RWPE1 (cell line): ENCODE measurements around the gene RELL2.
A peak's percentile ranks its signal among the peaks of the same experiment; 100 is the strongest.

ENCODE experiments used
- CTCF ChIA-PET: fragments of 350-600 bp; sonication (Branson Sonifier 250); formaldehyde crosslinking; extraction: SDS; loops from one replicate; lab custom pipeline; 2021; lab: Yijun Ruan, JAX
- POLR2A ChIA-PET: fragments of 400-600 bp; formaldehyde crosslinking; extraction: SDS; loops from one replicate; lab custom pipeline; 2020; ENCODE audit warnings: antibody characterized with exemption; ENCODE audit not compliant: low non-redundant PET; lab: Yijun Ruan, JAX
- DNase-seq: peaks from one replicate; pipeline ENCODE4 v3.0.0; 2012; ENCODE audit warnings: low spot score
- H3K27ac ChIP-seq: fragments of 450-650 bp; 2 replicates; pipeline ENCODE4 v1.5.1; 2017
- CTCF ChIP-seq: fragments of 450-650 bp; conservative IDR thresholded peaks from 2 replicates; pipeline ENCODE4 v1.5.1; 2017; ENCODE audit warnings: low read depth, mild to moderate bottlenecking

The RELL2 gene

DNA sequence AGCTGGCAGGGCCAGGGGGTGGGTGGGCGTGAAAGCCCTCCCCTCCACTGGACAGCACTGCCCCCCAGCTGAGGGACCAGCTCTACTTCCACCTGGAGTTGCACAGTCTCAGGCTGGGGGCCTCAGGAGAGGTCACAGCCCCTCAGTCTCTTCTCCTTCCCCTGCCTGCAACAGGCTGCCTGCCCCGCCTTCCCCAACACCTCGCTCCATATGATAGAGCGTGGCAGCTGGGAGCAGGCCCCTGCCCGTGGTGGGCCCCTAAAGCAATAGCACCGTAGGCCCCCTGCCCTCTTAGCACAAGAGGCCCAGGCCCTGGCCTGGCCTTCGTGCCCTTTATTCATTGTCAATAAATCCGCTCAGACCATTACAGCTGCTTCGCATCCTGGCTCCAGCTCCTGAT, 3.9 kb downstream of the RELL2 start:
- ChIA-PET POLR2A (no interaction called here), CTCF (interaction anchor here (0.6 to 2.1 kb wide), 3 partner anchors 9 to 48 kb away, joined by 3 to 7 read pairs (median 6); partner anchors contain the start of gene DIAPH1)
- peak overlapping the region; percentile 9; the same call in 1 of the 2 replicates for H3K27ac ChIP-seq
- TF ChIP-seq CTCF = no peak
- no peak for DNase-seq

DNA sequence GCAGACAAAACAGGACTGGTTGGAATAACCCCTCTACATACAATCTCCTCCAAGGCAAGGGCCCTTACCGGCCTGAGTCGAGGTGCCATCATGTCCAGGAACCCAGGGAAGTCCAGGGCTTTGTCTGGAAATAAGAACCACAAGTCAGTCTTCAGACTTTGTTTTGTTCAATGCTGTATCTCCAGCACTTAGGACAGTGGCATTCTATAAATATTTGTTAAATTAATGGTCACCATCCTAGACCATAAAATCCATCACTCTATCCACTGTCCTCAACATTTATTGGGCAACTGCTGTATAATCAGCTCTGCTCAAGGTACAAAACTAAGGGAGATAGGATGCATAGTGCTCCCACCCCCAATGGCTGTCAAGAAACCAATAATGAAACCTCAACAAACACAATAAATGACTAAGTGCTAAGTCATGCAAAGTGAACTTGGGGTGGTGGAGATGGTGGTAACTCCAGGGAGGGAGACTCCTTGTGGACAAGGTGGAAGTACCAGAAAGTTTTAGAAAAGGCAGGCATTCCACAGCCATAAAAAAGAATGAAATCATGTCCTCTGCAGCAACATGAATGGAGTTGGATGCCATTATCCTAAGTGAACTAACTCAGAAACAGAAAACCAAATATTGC, 5.0 kb downstream of the RELL2 start:
- CTCF ChIA-PET = interaction anchor here (1.3 to 2.1 kb wide), 3 partner anchors 23 to 50 kb away, joined by 6 to 7 read pairs (median 6); partner anchors contain the start of gene DIAPH1
- POLR2A ChIA-PET = interaction anchor here (0.7 kb wide), 1 partner anchor 9 kb away, joined by 3 read pairs; the partner anchor contains the start of gene FCHSD1
- no peak for TF ChIP-seq CTCF
- peak; percentile 93 for DNase-seq
- 0 out of 2 replicates have a peak overlapping the region, but pooled peaks have one; percentile 9 for H3K27ac ChIP-seq

GRCh38 chr5:141646026-141646425, 9.2 kb downstream of the RELL2 start:
- peak; percentile 54 for DNase-seq
- CTCF ChIA-PET = no interaction called here
- TF ChIP-seq CTCF = no peak
- no peak overlapping the region for H3K27ac ChIP-seq
- POLR2A ChIA-PET = no interaction called here

DNA sequence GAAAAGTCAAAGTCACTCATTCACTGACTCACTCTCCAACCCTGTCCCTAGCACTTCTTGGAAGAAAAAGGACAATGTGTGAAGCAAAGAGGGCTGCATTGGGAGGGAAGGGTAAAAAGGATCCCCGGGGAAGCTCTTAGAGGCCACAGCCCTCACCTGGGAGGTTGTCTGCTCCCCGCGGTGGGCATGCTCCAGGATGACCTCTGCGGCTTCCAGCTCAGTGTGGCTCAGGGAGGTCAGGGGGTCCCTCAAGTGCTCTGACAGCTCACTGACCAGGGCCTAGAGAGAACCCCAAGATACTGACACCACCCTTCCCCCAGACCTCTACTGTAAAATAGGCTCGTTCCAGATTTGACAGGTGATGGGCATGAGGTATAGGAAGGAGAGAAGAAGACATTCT, 10.4 kb downstream of the RELL2 start:
- ChIA-PET CTCF (interaction anchor here (0.6 kb wide), 1 partner anchor 346 kb away, joined by 3 read pairs; no protein-coding TSS in a partner anchor), POLR2A (interaction anchor here (1.4 kb wide), 1 partner anchor 10 kb away, joined by 6 read pairs; the partner anchor contains the start of genes HDAC3 and RELL2)
- DNase-seq = no peak
- TF ChIP-seq CTCF = no peak
- H3K27ac ChIP-seq = no peak overlapping the region

- ChIA-PET CTCF (interaction anchor here (0.5 to 0.8 kb wide), 3 partner anchors 17 to 345 kb away, joined by 3 to 6 read pairs (median 4); no protein-coding TSS in a partner anchor), POLR2A (interaction anchor here (1.4 kb wide), 1 partner anchor 11 kb away, joined by 6 read pairs; the partner anchor contains the start of genes HDAC3 and RELL2)
- no peak for DNase-seq
These were observed 11.1 kb downstream of the RELL2 start for GRCh38 chr5:141647851-141648250.

More at GRCh38 chr5:141647851-141648250, 11.1 kb downstream of the RELL2 start:
- no peak overlapping the region for H3K27ac ChIP-seq
- no peak for TF ChIP-seq CTCF
